Right ventricle myocardium inferior (tissue), 1 donor: ENCODE data around the gene TDG. TPM values are rescaled to one million over a fixed set of nuclear protein-coding genes. Genes with fewer than 3 reads are reported as not detected.
"Not testable (repeated sequence)": the region's sequence is repeated elsewhere in the genome, so short reads cannot be mapped to it uniquely, and the experiment has no call there.

ENCODE experiments used
- ATAC-seq: fragments of 200-7000 bp; cut with Tn5 transposase; one replicate; pipeline ENCODE4 v1.9.1; 2020; ENCODE audit warnings: mild to moderate bottlenecking, moderate library complexity
- DNase-seq: peaks from one replicate; pipeline ENCODE4 v3.0.0; 2021; ENCODE audit errors: missing footprints
- intact Hi-C: fragments of 100-400 bp; cut with DNase I; formaldehyde crosslinking; loops from one replicate; pipeline ENCODE4 v1.11.0; 2022
- total RNA-seq: library from RNA; stranded (reverse); fragmentation: NEBNext Ultra II Directional; extraction: Animal tissue kit (Norgen Biotek cat#: 25700); gene quantifications from one replicate; pipeline ENCODE4 v1.2.1, GENCODE V29; 2021
- donor health status: DM: no; HTN: yes; CAD: no; lungs with severe emphysema.

TDG gene
- total RNA-seq, 1 donor from 2014 or later: 9.7 TPM

- no peak for DNase-seq
- intact Hi-C loops: no loop called here
- no peak for ATAC-seq
These were observed 37.9 kb downstream of the TDG start for GRCh38 chr12:104003596-104003995.

DNA sequence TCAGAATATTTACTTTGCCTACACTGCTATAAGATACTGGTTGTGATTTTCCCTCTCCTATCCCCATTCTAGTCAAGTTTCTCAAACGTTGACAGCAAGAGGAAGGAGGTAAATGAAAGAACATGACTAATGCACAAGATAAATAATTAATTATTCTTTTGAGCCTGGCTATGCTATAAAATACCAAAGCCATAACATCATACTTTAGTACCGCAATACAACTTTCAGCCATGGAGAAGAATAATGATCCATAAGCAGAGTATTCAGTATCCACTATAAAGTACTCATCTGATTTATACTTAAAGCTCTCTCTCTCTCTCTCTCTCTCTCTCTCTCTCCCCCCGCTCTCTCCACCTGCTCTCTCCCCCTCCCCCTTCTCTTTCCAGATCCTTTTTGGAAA, 41.3 kb downstream of the TDG start:
- ATAC-seq (no peak), DNase-seq (no peak)
- intact Hi-C loops: no loop called here

DNA sequence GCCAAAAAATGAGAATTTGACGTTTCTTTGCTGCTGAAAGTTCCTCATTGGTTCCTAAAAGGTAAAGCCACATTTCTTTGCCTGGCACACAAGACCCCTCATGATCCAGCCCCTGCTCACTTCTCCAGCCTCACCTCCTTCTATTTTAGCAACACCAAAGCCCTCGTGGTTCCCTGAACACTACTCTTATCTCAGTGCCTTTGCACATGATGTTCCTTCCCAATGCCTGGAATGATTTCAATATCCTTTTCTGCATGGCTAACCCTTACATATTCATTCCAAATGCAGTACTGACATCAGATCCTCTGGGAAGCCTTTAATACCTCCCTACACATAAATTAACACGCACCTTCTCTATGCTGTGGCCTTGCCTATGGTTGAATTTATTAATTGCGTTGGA, 44.4 kb downstream of the TDG start:
- ATAC-seq (peak; percentile 82), DNase-seq (no peak)
- intact Hi-C loops: loop anchor here (5.0 kb wide), 1 partner anchor 37 kb away; no protein-coding TSS in a partner anchor

GRCh38 chr12:104010606-104011169, 45.0 kb downstream of the TDG start:
- DNase-seq (no peak), ATAC-seq (peak; percentile 72)
- intact Hi-C loops: loop anchor here (5.0 kb wide), 1 partner anchor 37 kb away; no protein-coding TSS in a partner anchor

DNA sequence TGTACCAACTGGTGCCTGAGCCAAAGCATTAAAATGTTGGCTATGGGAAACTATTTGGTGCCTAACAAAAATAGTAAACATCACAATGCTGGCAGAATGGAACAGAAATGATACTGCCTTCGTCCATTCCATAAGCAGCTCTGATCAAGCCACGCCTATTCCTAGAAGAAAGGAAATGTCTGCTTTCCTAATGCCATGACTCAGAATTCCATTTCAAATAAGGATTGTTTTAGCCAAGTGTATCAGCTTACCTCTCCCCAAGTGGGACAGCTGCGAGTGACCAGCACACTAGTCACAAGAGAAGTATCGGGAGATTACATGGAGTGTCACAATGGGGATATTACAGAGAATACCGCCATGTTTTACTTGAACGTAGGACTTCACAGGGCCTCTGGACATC, 45.6 kb downstream of the TDG start:
- ATAC-seq (no peak), DNase-seq (no peak)
- intact Hi-C loops: loop anchor here (5.0 kb wide), 1 partner anchor 36 kb away; no protein-coding TSS in a partner anchor

- intact Hi-C loops: loop anchor here (5.0 kb wide), 1 partner anchor 35 kb away; no protein-coding TSS in a partner anchor
These were observed 46.7 kb downstream of the TDG start for GRCh38 chr12:104012331-104012730.

GRCh38 chr12:104021862-104022261, 56.2 kb downstream of the TDG start:
- DNase-seq, intact Hi-C loops, ATAC-seq: not testable (repeated sequence)

More at GRCh38 chr12:104012331-104012730, 46.7 kb downstream of the TDG start:
- ATAC-seq: no peak
- no peak for DNase-seq

DNA sequence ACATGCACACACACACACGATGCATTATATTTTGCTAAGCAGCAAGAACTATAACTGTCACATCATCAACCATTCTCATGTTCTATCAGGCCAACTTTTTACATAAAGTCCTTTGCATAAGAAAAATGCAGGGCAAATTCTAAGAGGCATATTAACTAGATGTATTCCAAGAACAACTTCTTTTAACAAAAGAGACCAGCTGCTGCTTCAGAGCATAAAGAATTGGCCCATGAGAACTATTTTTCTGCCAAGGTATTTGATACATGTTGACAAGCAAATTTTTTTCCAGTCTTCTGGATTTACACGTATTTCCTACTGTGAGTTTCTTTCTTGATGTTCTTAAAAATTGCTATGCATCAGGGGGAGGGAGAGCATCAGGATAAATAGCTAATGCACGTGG, 57.1 kb downstream of the TDG start:
- ATAC-seq (no peak), DNase-seq (no peak)
- intact Hi-C loops: no loop called here

- DNase-seq: no peak
- intact Hi-C loops: no loop called here
- no peak for ATAC-seq
These were observed 58.0 kb downstream of the TDG start for GRCh38 chr12:104023710-104024109.

GRCh38 chr12:104024348-104024747, 58.7 kb downstream of the TDG start:
- ATAC-seq (no peak), DNase-seq (no peak)
- intact Hi-C loops: no loop called here

DNA sequence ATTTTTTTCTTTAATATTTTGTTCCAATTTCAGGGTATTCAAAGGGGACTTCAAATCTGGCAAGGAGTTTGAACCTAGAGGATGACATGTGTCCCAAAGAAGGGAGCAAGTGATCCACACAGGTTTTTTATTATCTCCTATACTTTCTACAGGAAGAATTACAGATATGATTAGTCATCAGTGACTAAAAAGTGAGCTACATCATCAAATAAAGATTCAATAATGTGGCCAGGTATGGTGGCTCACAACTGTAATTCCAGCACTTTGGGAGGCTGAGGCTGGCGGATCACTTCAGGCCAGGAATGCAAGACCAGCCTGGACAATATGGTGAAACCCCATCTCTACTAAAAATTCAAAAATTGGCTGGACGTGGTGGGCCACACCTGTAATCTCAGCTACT, 60.1 kb downstream of the TDG start:
- intact Hi-C loops: no loop called here
- no peak for DNase-seq

GRCh38 chr12:104026841-104027599, 61.3 kb downstream of the TDG start:
- ATAC-seq (peak; percentile 34), DNase-seq (no peak)
- intact Hi-C loops: no loop called here

More for the DNA sequence above, 60.1 kb downstream of the TDG start:
- ATAC-seq: no peak

- ATAC-seq, DNase-seq, intact Hi-C loops: not testable (repeated sequence)
These were observed 64.9 kb downstream of the TDG start for GRCh38 chr12:104030596-104030995.

- intact Hi-C loops, DNase-seq, ATAC-seq: not testable (repeated sequence)
These were observed 70.5 kb downstream of the TDG start for GRCh38 chr12:104036143-104036542.

Other genes starting within 250 kb of the TDG start
- 3.1 TPM for gene NT5DC3, start 124.6 kb upstream of the TDG start, total RNA-seq
- gene HSP90B1, start 35.5 kb upstream of the TDG start, total RNA-seq: 402 TPM
- 8.8 TPM for gene GLT8D2, start 84.3 kb downstream of the TDG start, total RNA-seq
- 9.5 TPM for gene HCFC2, start 98.7 kb downstream of the TDG start, total RNA-seq
- 39.8 TPM for gene NFYB, start 172.3 kb downstream of the TDG start, total RNA-seq
- 89.3 TPM for gene TXNRD1, start 249.9 kb downstream of the TDG start, total RNA-seq